ENCODE data around the gene FEM1B.

Gene FEM1B

DNA sequence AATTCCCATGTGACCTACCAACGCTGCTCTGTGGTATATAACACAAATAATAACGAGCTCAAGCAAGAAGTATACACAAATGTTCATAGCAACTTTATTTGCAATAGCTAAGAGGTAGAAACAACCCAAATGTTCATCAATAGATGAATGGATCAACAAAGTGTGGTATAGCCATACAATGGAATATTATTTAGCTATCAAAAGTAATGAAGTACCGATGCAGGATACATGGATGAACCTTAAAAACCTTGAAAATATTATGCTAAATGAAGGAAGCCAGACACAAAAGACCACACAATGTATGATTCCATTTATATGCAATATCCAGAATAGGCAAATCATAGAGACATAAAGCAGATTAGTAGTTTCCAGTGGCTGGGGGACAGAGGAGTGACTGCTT is 15.6 kb upstream of the FEM1B start:
- ATAC-seq, result no peak
- TF ChIP-seq ZNF8 (CRISPR knock-in tag; IDR thresholded peaks at IDR 0.05), result peak; percentile 42; the same call in 1 of the 2 replicates
- no peak for TF ChIP-seq CSDC2 (CRISPR knock-in tag; IDR thresholded peaks at IDR 0.05)

DNA sequence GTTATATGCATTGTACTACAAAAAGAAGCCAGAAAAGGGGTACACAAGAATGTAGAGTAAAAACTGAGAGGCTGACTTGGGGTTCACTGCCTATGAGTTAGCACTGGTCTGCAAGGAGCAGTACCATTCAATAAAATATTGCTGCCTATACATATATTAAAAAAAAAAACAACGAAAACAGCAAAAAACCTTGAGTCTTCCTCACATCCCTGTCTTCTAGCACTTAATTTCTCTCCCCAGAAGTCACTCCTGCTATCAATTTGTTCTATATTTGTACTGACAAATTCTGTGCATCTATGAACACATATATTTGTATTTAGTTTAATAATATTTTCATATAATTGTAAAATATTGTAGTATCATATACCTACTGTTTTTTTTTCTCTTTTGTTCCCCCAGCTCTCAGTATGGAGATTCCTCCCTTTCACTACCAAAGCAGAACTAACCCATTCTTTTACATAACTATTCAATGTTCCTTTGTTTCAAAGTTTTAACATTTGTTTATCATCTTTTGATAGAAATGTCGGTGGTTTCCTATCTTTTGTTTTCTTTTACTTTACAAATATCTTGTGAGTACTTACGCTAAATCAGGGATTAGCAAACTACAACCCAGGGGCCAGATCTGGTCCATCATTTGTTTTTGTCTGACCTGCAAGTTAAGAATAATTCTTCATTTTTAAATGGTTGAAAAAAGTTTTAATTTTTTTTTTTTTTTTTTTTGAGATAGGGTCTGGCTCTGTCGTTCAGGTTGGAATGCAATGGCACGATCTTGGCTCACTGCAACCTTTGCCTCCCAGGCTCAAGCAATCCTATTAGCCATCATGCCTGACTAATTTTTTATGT is 14.8 kb upstream of the FEM1B start:
- TF ChIP-seq, protein P1, sequence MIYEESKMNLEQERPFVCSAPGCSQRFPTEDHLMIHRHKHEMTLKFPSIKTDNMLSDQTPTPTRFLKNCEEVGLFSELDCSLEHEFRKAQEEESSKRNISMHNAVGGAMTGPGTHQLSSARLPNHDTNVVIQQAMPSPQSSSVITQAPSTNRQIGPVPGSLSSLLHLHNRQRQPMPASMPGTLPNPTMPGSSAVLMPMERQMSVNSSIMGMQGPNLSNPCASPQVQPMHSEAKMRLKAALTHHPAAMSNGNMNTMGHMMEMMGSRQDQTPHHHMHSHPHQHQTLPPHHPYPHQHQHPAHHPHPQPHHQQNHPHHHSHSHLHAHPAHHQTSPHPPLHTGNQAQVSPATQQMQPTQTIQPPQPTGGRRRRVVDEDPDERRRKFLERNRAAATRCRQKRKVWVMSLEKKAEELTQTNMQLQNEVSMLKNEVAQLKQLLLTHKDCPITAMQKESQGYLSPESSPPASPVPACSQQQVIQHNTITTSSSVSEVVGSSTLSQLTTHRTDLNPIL (CRISPR knock-in tag; IDR thresholded peaks at IDR 0.05; ENCODE audit: low read depth), result no peak
- TF ChIP-seq BACH2 (CRISPR knock-in tag; IDR thresholded peaks at IDR 0.05; ENCODE audit: borderline replicate concordance) (no peak), ESRRG (CRISPR knock-in tag; IDR thresholded peaks at IDR 0.05) (no peak), ZFP3 (CRISPR knock-in tag; IDR thresholded peaks at IDR 0.05) (no peak), OSR1 (CRISPR knock-in tag; IDR thresholded peaks at IDR 0.05) (no peak), RARB (CRISPR knock-in tag; IDR thresholded peaks at IDR 0.05) (no peak), CSDC2 (CRISPR knock-in tag; IDR thresholded peaks at IDR 0.05) (no peak), ZNF8 (CRISPR knock-in tag; IDR thresholded peaks at IDR 0.05) (no peak), ZNF565 (CRISPR knock-in tag; conservative IDR thresholded peaks at IDR 0.05; ENCODE audit: low read depth) (no peak), GLIS3 (CRISPR knock-in tag; IDR thresholded peaks at IDR 0.05) (no peak), TOX (CRISPR knock-in tag; IDR thresholded peaks at IDR 0.05; ENCODE audit: borderline replicate concordance) (no peak), ARNTL (CRISPR knock-in tag; IDR thresholded peaks at IDR 0.05; ENCODE audit: borderline replicate concordance, low read depth) (no peak)
- TF ChIP-seq, protein P2, sequence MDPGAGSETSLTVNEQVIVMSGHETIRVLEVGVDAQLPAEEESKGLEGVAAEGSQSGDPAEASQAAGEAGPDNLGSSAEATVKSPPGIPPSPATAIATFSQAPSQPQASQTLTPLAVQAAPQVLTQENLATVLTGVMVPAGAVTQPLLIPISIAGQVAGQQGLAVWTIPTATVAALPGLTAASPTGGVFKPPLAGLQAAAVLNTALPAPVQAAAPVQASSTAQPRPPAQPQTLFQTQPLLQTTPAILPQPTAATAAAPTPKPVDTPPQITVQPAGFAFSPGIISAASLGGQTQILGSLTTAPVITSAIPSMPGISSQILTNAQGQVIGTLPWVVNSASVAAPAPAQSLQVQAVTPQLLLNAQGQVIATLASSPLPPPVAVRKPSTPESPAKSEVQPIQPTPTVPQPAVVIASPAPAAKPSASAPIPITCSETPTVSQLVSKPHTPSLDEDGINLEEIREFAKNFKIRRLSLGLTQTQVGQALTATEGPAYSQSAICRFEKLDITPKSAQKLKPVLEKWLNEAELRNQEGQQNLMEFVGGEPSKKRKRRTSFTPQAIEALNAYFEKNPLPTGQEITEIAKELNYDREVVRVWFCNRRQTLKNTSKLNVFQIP (CRISPR knock-in tag; IDR thresholded peaks at IDR 0.05; ENCODE audit: borderline replicate concordance, low read depth), result no peak
- TF ChIP-seq, protein P3, sequence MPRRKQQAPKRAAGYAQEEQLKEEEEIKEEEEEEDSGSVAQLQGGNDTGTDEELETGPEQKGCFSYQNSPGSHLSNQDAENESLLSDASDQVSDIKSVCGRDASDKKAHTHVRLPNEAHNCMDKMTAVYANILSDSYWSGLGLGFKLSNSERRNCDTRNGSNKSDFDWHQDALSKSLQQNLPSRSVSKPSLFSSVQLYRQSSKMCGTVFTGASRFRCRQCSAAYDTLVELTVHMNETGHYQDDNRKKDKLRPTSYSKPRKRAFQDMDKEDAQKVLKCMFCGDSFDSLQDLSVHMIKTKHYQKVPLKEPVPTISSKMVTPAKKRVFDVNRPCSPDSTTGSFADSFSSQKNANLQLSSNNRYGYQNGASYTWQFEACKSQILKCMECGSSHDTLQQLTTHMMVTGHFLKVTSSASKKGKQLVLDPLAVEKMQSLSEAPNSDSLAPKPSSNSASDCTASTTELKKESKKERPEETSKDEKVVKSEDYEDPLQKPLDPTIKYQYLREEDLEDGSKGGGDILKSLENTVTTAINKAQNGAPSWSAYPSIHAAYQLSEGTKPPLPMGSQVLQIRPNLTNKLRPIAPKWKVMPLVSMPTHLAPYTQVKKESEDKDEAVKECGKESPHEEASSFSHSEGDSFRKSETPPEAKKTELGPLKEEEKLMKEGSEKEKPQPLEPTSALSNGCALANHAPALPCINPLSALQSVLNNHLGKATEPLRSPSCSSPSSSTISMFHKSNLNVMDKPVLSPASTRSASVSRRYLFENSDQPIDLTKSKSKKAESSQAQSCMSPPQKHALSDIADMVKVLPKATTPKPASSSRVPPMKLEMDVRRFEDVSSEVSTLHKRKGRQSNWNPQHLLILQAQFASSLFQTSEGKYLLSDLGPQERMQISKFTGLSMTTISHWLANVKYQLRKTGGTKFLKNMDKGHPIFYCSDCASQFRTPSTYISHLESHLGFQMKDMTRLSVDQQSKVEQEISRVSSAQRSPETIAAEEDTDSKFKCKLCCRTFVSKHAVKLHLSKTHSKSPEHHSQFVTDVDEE (CRISPR knock-in tag; IDR thresholded peaks at IDR 0.05), result no peak
- TF ChIP-seq, protein P4, sequence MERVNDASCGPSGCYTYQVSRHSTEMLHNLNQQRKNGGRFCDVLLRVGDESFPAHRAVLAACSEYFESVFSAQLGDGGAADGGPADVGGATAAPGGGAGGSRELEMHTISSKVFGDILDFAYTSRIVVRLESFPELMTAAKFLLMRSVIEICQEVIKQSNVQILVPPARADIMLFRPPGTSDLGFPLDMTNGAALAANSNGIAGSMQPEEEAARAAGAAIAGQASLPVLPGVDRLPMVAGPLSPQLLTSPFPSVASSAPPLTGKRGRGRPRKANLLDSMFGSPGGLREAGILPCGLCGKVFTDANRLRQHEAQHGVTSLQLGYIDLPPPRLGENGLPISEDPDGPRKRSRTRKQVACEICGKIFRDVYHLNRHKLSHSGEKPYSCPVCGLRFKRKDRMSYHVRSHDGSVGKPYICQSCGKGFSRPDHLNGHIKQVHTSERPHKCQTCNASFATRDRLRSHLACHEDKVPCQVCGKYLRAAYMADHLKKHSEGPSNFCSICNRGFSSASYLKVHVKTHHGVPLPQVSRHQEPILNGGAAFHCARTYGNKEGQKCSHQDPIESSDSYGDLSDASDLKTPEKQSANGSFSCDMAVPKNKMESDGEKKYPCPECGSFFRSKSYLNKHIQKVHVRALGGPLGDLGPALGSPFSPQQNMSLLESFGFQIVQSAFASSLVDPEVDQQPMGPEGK (CRISPR knock-in tag; IDR thresholded peaks at IDR 0.05; ENCODE audit: borderline replicate concordance), result no peak
- ATAC-seq, result no peak

DNA sequence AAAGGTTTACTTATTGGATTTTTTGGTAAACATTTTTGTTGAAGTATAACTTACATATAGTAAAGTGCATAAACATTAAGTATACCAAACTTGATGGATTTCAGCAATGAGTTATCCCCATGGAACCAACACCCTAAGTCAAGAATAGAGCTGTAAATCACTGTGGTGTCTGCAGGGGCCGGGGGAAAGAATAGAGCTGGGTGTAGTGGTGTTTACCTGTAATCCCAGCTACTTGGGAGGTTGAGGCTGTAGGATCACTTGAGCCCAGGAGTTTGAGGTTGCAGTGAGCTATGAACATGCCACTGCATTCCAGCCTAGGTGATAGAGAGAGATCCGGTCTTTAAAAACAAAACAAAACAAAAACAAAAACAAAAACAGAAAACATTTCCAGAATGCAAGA is 13.3 kb upstream of the FEM1B start:
- TF ChIP-seq PPARA (CRISPR knock-in tag; IDR thresholded peaks at IDR 0.05; ENCODE audit: borderline replicate concordance), result no peak
- no peak for TF ChIP-seq BACH2 (CRISPR knock-in tag; IDR thresholded peaks at IDR 0.05; ENCODE audit: borderline replicate concordance)
- TF ChIP-seq ZNF565 (CRISPR knock-in tag; conservative IDR thresholded peaks at IDR 0.05; ENCODE audit: low read depth), result no peak
- TF ChIP-seq TCF4 (CRISPR knock-in tag; IDR thresholded peaks at IDR 0.05; ENCODE audit: borderline replicate concordance), result no peak
- TF ChIP-seq ZC3H10 (CRISPR knock-in tag; IDR thresholded peaks at IDR 0.05), result no peak
- TF ChIP-seq, protein P1 (CRISPR knock-in tag; IDR thresholded peaks at IDR 0.05; ENCODE audit: low read depth), result no peak
- no peak for TF ChIP-seq ARNTL (CRISPR knock-in tag; IDR thresholded peaks at IDR 0.05; ENCODE audit: borderline replicate concordance, low read depth)
- TF ChIP-seq TOX (CRISPR knock-in tag; IDR thresholded peaks at IDR 0.05; ENCODE audit: borderline replicate concordance), result no peak
- no peak for TF ChIP-seq ZNF70 (CRISPR knock-in tag; IDR thresholded peaks at IDR 0.05)
- TF ChIP-seq, protein P4 (CRISPR knock-in tag; IDR thresholded peaks at IDR 0.05; ENCODE audit: borderline replicate concordance), result no peak
- no peak for TF ChIP-seq ISL1 (CRISPR knock-in tag; IDR thresholded peaks at IDR 0.05)
- no peak for ATAC-seq

Measured in SK-N-SH treated with all-trans-retinoic acid at 6 μM for 48 hours (cell line).